Spleen (tissue), 11 donors: ENCODE measurements around the gene PRXL2B. TPM values are rescaled to one million over a fixed set of nuclear protein-coding genes. Genes with fewer than 3 reads are reported as not detected.

Experiments used
- DNase-seq: peaks from one replicate; pipeline ENCODE4 v3.0.0-alpha.2; 2020
- H3K27ac ChIP-seq, 8 donors: fragments of 200-600 bp; sonication (generic) in 7 of 8; 1 replicate in 4 of 8; 2 replicates in 4 of 8; pipeline versions ENCODE4 v1.5.0 to v1.8.0; 2016 to 2021; ENCODE audit warnings: inconsistent platforms in 4 of 8, mild to moderate bottlenecking in 4 of 8, moderate library complexity in 1 of 8
- H3K27me3 ChIP-seq, 7 donors: fragments of 200-600 bp; sonication (generic) in 6 of 7; replicated peaks in 1 of 7; 1 replicate in 4 of 7; 2 replicates in 3 of 7; pipeline versions ENCODE4 v1.5.0 to v1.8.0; 2016 to 2021; ENCODE audit warnings: inconsistent platforms in 3 of 7, mild to moderate bottlenecking in 1 of 7
- H3K36me3 ChIP-seq, 6 donors: fragments of 200-600 bp; sonication (generic) in 5 of 6; 1 replicate in 4 of 6; 2 replicates in 2 of 6; pipeline versions ENCODE4 v1.5.0 to v1.8.0; 2016 to 2021; ENCODE audit warnings: inconsistent platforms in 2 of 6
- H3K4me1 ChIP-seq, 6 donors: fragments of 200-600 bp; sonication (generic) in 5 of 6; 1 replicate in 3 of 6; 2 replicates in 3 of 6; pipeline versions ENCODE4 v1.5.0 to v1.8.0; 2016 to 2021; ENCODE audit warnings: inconsistent platforms in 3 of 6
- H3K4me3 ChIP-seq, 8 donors: fragments of 200-600 bp; sonication (generic) in 7 of 8; 1 replicate in 4 of 8; 2 replicates in 4 of 8; pipeline versions ENCODE4 v1.5.0 to v1.8.0; 2016 to 2021; ENCODE audit warnings: inconsistent platforms in 4 of 8, mild to moderate bottlenecking in 4 of 8, moderate library complexity in 2 of 8
- H3K9me3 ChIP-seq, 8 donors: fragments of 200-600 bp; sonication (generic) in 7 of 8; 1 replicate in 4 of 8; 2 replicates in 4 of 8; pipeline versions ENCODE4 v1.5.0 to v1.8.0; 2016 to 2021; ENCODE audit warnings: inconsistent platforms in 4 of 8
- POLR2A ChIP-seq, 3 donors: fragments of 450-650 bp; IDR thresholded peaks; one replicate each; pipeline ENCODE4 v1.5.1; 2017; ENCODE audit warnings: antibody characterized with exemption in 3 of 3, mild to moderate bottlenecking in 1 of 3
- POLR2AphosphoS5 ChIP-seq, 3 donors: sonication (generic); formaldehyde crosslinking; IDR thresholded peaks; one replicate each; pipeline ENCODE4 v1.5.1; 2017; ENCODE audit warnings: antibody characterized with exemption in 3 of 3
- WGBS, 5 donors: extraction: QIAGEN DNeasy Blood & Tissue Kit in 3 of 5; methylation state at CpG; one replicate each; pipeline versions ENCODE4 v1.1.5 to v1.1.7; 2013 to 2018; 5-methylcytosine and 5-hydroxymethylcytosine counted together
- intact Hi-C: fragments of 100-400 bp; cut with DNase I; formaldehyde crosslinking; loops from one replicate; pipeline ENCODE4 v1.15.0; 2023; ENCODE audit warnings: low total_unique reads
- polyA plus RNA-seq, 3 donors: library from polyadenylated mRNA; stranded (reverse); fragments of 200-250 nt; gene quantifications; one replicate each; pipeline ENCODE4 v1.2.1, GENCODE V29; 2013
- total RNA-seq, 7 donors: library from RNA; depleted of rRNA in 3 of 7; stranded (reverse); fragments of >200 nt in 3 of 7; fragmentation: NEBNext Ultra II Directional in 4 of 7; extraction: Animal tissue kit (Norgen Biotek cat#: 25700) in 4 of 7; gene quantifications; one replicate each; pipeline versions ENCODE4 v1.1.0 to v1.2.1, GENCODE V29; 2016 to 2021
- TF ChIP-seq, protein P1 (sequence below), 11 experiments: fragments of 200-600 bp in 7 of 11; fragments of 450-650 bp in 4 of 11; sonication (generic) in 4 of 11; IDR thresholded peaks in 8 of 11; conservative IDR thresholded peaks in 3 of 11; 1 replicate in 7 of 11; 2 replicates in 4 of 11; pipeline versions ENCODE4 v1.4.0 to v1.8.0; 2016 to 2021; ENCODE audit warnings: antibody characterized with exemption in 11 of 11, inconsistent platforms in 4 of 11, mild to moderate bottlenecking in 1 of 11
- donor health status: healthy with polysubstance abuse.
- donor health status: DM: no; HTN: no; CAD: no; lungs with moderate emphysema.
- donor health status: DM: no; HTN: no; CAD: no.
- donor health status: Bipolar disorder and iron deficiency.
- donor health status: healthy.
- donor health status: DM: no; HTN: no; CAD: no.
- donor health status: DM: yes; HTN: yes; CAD: no.

PRXL2B gene
- total and polyA plus RNA-seq, 10 donors, result 10.7 to 43.0 (median 25.0) TPM

DNA sequence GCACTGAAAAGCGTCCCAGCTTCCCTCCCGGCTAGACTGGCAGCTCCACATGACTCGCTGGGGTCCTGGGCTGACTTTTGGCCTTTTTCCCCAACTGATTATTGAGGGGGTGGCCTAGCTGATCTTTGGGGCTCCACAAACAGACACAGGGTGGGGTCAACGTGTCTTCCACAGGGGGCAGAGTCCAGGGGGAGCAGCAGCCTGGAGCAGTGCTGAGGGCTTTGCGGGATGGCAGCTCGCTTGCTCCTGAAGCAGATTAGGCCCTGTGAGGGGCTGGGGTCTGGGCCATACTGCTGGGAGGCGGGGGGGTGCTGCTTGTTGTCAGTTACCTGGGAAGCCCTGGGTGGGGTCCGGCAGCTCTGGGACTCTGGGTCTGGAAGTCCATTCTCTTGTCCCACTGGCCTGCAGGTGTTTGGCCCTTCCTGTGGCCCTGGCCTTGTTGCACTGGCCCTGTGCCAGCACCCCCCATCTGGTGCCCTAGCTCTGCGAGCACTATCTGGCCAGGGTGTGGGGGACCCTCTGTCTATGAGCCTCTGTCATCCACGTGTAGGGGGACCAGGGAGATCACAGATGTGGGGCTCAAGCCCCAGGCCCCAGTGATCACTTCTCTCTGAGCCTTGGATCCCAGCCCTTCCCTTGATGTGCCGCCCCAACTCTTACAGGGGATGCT, 44.2 kb upstream of the PRXL2B start:
- Histone ChIP-seq H3K4me1 (peaks cover 6 to 82% (median 60%) of the 10 kb centered on the region in 6 donors), H3K4me3 (no peak overlapping the region)
- WGBS, 5 donors, result 78 to 90% (median 82%) methylated on average over 10 to 11 of the region's 11 CpGs

DNA sequence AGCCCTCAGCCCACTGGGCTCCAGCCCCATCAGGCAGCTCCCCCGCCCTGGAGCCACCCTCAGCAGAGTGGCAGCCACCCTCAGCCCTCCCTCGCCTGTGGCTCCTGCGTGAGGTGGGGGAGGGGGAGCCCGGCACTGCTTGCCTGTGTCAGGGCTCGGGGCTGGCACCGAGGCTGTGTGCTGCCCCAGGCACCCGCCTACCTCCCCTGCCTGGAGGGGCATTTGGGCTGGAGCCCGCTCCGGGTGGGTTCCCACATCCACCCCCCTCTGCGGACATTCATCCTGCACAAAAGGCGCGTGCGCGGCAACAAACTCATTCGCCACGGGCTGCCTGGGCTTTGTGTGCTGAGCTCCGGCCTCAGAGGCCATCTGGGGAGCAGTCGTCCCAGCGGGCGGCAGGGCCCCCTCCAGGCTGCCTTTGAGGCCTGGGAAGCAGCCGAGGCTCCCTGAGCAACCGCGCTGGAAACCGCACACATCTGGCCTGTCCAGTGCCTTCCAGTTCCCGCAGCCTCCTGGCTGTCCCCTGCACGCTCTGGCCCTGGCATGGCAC, 43.0 kb upstream of the PRXL2B start:
- no peak for TF ChIP-seq POLR2AphosphoS5 (IDR thresholded peaks at IDR 0.05)
- no peak for TF ChIP-seq POLR2A (IDR thresholded peaks at IDR 0.05)
- TF ChIP-seq, protein P1, sequence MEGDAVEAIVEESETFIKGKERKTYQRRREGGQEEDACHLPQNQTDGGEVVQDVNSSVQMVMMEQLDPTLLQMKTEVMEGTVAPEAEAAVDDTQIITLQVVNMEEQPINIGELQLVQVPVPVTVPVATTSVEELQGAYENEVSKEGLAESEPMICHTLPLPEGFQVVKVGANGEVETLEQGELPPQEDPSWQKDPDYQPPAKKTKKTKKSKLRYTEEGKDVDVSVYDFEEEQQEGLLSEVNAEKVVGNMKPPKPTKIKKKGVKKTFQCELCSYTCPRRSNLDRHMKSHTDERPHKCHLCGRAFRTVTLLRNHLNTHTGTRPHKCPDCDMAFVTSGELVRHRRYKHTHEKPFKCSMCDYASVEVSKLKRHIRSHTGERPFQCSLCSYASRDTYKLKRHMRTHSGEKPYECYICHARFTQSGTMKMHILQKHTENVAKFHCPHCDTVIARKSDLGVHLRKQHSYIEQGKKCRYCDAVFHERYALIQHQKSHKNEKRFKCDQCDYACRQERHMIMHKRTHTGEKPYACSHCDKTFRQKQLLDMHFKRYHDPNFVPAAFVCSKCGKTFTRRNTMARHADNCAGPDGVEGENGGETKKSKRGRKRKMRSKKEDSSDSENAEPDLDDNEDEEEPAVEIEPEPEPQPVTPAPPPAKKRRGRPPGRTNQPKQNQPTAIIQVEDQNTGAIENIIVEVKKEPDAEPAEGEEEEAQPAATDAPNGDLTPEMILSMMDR (IDR thresholded peaks at IDR 0.05 in 8 of 11, conservative IDR thresholded peaks at IDR 0.05 in 3 of 11), result no peak
- WGBS, 5 donors, result 43 to 71% (median 54%) methylated on average over 1 to 26 of the region's 26 CpGs
- no peaks in the 10 kb centered on the region for H3K36me3 ChIP-seq
- intact Hi-C loops, result no loop called here
- H3K4me1 ChIP-seq, result peaks cover 16 to 87% (median 69%) of the 10 kb centered on the region in 6 donors
- no peak overlapping the region for H3K4me3 ChIP-seq
- no peaks in the 10 kb centered on the region for H3K9me3 ChIP-seq
- peaks cover 0 to 46% (median 13%) of the 10 kb centered on the region in 7 donors for H3K27me3 ChIP-seq
- DNase-seq, result no peak
- H3K27ac ChIP-seq, result peak overlapping the region in 4 of 8 donors; percentile 98 to 99 (median 99)

More for the DNA sequence above, 44.2 kb upstream of the PRXL2B start:
- DNase-seq, result no peak
- H3K27ac ChIP-seq, result no peak overlapping the region
- peaks cover 0 to 50% (median 13%) of the 10 kb centered on the region in 7 donors for H3K27me3 ChIP-seq
- intact Hi-C loops, result no loop called here
- TF ChIP-seq POLR2AphosphoS5 (IDR thresholded peaks at IDR 0.05) (no peak), POLR2A (IDR thresholded peaks at IDR 0.05) (no peak)
- TF ChIP-seq, protein P1 (IDR thresholded peaks at IDR 0.05 in 8 of 11, conservative IDR thresholded peaks at IDR 0.05 in 3 of 11), result no peak
- no peaks in the 10 kb centered on the region for H3K36me3 ChIP-seq
- H3K9me3 ChIP-seq, result no peaks in the 10 kb centered on the region

DNA sequence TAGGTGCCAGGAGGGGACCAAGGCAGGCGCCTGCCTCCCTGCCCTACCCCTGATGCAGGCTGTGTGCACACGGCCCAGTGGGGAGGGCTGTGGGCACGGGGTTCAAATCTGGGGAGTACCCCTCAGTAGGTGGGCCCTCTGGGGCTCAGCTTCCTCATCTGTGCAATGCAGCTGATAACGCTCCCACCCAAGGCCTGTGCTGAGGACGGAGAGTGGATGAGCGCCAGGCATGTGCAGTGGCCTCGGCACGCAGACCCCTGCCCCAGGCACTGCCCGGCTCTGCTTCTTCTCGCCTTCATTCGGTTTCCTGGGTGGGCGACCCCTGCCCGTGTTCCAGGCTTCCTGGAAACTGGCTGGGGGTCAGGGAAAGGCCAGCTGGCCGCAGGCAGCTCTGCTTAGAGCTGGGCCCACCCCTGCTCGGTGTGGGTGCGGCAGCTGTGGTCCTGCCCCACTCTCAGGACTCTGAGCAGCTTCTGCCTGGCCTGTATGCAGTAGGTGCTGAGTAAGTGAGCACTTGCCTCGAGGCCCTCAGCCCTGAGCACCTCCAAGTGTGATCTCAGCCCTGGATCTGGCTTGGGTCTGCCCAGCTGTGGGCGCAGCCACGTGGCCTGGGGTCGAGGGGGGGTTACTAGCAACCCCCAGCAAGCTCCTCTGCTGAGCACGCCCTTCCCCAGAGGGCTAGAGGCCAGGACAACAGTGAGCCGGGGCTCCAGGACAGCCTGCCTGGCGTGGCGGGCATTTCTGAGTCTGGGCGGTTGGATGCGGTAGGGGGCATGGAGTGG, 42.3 kb upstream of the PRXL2B start:
- DNase-seq, result no peak
- peaks cover 0 to 43% (median 13%) of the 10 kb centered on the region in 7 donors for H3K27me3 ChIP-seq
- 55 to 74% (median 65%) methylated on average over 20 to 26 of the region's 26 CpGs for WGBS, 5 donors
- H3K27ac ChIP-seq, result peak overlapping the region in 5 of 8 donors; percentile 98 to 99 (median 99)
- no peak for TF ChIP-seq POLR2A (IDR thresholded peaks at IDR 0.05)
- peak in 1 of 3 donors; percentile 16 for TF ChIP-seq POLR2AphosphoS5 (IDR thresholded peaks at IDR 0.05)
- H3K4me3 ChIP-seq, result no peak overlapping the region
- peaks cover 21 to 94% (median 75%) of the 10 kb centered on the region in 6 donors for H3K4me1 ChIP-seq
- no peaks in the 10 kb centered on the region for H3K9me3 ChIP-seq
- intact Hi-C loops, result no loop called here
- H3K36me3 ChIP-seq, result no peaks in the 10 kb centered on the region

DNA sequence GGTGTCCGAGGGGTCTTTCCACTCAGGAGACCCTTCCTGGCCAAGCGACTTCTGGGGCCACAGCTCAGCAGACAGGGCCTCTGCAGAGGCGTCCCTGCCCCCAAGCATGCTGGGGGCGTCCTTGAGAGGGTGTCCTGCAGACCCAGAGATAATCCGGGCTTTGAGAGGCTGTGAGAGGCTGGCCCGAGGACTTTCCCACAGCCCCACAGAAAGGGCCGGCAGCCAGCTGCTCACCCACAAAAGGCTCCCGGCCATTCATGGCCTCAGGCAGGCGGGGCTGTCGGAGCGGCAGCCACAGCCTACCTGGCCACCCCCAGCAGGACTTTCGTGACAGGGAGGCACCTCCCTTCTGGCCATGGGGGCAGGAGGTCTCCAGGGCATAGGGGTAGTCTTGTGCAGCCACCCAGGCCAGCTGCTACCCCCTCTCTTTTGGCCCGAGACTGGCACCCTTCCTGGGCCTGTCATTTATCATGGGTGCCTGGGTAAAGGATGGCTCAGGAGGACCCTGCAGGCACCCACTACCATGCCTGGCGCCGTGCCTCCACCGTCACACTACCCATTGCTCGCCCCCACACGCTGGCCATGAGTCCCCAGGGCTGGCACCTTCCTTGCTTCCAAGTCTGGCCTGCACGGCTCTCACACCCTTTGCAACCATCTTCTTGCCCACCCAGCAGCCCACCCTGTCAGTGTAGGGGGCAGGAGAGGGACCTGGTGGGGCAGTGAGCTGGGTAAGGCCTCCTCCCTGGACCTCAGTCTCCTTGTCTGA, 41.5 kb upstream of the PRXL2B start:
- WGBS, 5 donors, result 62 to 93% (median 73%) methylated on average over 6 to 19 of the region's 19 CpGs
- DNase-seq, result peak; percentile 86
- Histone ChIP-seq H3K27me3 (peaks cover 0 to 37% (median 12%) of the 10 kb centered on the region in 7 donors), H3K4me3 (peak overlapping the region in 1 of 8 donors; percentile 92), H3K4me1 (peaks cover 27 to 100% (median 83%) of the 10 kb centered on the region in 6 donors), H3K36me3 (no peaks in the 10 kb centered on the region), H3K27ac (peak overlapping the region in 6 of 8 donors; percentile 98 to 99 (median 98)), H3K9me3 (no peaks in the 10 kb centered on the region)
- intact Hi-C loops, result loop anchor here (5.0 kb wide), 2 partner anchors 133 to 348 kb away; partner anchors contain the start of gene PEX10
- no peak for TF ChIP-seq POLR2A (IDR thresholded peaks at IDR 0.05)
- no peak for TF ChIP-seq POLR2AphosphoS5 (IDR thresholded peaks at IDR 0.05)
- TF ChIP-seq, protein P1 (IDR thresholded peaks at IDR 0.05 in 8 of 11, conservative IDR thresholded peaks at IDR 0.05 in 3 of 11), result no peak
